ENCODE results near the gene S1PR1.

DNA sequence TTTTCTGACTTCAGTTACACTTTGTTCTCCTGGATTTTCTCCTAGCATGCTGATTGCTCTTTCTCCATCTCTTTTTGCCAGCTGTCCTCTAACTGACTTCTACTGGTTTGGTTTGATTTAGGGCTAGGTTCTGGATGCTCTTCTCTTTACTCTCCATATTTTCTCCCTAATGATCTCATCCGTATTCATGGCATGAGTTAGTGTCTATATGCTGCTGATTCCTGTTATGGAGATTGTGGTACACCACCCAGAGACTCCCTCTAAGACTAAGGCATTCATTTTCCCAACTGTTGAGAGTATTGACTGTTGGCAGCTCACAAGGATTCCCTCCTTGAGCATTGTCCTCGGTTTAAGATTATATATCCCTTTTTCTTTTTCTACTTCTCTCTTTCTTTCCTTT is 28.9 kb downstream of the S1PR1 start:
- TF ChIP-seq, protein P1, sequence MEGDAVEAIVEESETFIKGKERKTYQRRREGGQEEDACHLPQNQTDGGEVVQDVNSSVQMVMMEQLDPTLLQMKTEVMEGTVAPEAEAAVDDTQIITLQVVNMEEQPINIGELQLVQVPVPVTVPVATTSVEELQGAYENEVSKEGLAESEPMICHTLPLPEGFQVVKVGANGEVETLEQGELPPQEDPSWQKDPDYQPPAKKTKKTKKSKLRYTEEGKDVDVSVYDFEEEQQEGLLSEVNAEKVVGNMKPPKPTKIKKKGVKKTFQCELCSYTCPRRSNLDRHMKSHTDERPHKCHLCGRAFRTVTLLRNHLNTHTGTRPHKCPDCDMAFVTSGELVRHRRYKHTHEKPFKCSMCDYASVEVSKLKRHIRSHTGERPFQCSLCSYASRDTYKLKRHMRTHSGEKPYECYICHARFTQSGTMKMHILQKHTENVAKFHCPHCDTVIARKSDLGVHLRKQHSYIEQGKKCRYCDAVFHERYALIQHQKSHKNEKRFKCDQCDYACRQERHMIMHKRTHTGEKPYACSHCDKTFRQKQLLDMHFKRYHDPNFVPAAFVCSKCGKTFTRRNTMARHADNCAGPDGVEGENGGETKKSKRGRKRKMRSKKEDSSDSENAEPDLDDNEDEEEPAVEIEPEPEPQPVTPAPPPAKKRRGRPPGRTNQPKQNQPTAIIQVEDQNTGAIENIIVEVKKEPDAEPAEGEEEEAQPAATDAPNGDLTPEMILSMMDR (IDR thresholded peaks at IDR 0.05), result no peak
- TF ChIP-seq POLR2A (IDR thresholded peaks at IDR 0.05), result no peak
